Upper lobe of left lung (tissue), 4 donors: ENCODE measurements around the gene CUBN.

Source experiments
- CTCF ChIP-seq, 6 experiments: fragments of 450-650 bp in 4 of 6; fragments of 200-600 bp in 2 of 6; sonication (generic) in 2 of 6; IDR thresholded peaks; one replicate each; pipeline ENCODE4 v1.5.1; 2016 to 2019; ENCODE audit warnings: antibody characterized with exemption in 6 of 6
- EP300 ChIP-seq, 4 donors: sonication (generic); formaldehyde crosslinking; IDR thresholded peaks; one replicate each; pipeline ENCODE4 v1.5.1; 2017; ENCODE audit warnings: antibody characterized with exemption in 4 of 4, control low read depth in 2 of 4
- POLR2A ChIP-seq, 4 donors: fragments of 450-650 bp; IDR thresholded peaks; one replicate each; pipeline ENCODE4 v1.5.1; 2016 to 2017; ENCODE audit warnings: antibody characterized with exemption in 4 of 4, mild to moderate bottlenecking in 2 of 4
- POLR2AphosphoS5 ChIP-seq, 2 donors: sonication (generic); formaldehyde crosslinking; IDR thresholded peaks; one replicate each; pipeline ENCODE4 v1.5.1; 2017; ENCODE audit warnings: antibody characterized with exemption in 2 of 2

GRCh38 chr10:16950656-16951601 lies 178.7 kb downstream of the CUBN start:
- no peak for TF ChIP-seq CTCF (IDR thresholded peaks at IDR 0.05)
- no peak for TF ChIP-seq POLR2AphosphoS5 (IDR thresholded peaks at IDR 0.05)
- no peak for TF ChIP-seq POLR2A (IDR thresholded peaks at IDR 0.05)
- no peak for TF ChIP-seq EP300 (IDR thresholded peaks at IDR 0.05)
